GM12801 (cell line): Measurements from ENCODE around the gene GPC4.

Experiments
- CTCF ChIP-seq: IDR thresholded peaks from one replicate; pipeline ENCODE4 v1.5.1; 2011; ENCODE audit warnings: control low read depth; ENCODE audit not compliant: insufficient read length; ENCODE audit errors: extremely low read depth

The GPC4 gene

DNA sequence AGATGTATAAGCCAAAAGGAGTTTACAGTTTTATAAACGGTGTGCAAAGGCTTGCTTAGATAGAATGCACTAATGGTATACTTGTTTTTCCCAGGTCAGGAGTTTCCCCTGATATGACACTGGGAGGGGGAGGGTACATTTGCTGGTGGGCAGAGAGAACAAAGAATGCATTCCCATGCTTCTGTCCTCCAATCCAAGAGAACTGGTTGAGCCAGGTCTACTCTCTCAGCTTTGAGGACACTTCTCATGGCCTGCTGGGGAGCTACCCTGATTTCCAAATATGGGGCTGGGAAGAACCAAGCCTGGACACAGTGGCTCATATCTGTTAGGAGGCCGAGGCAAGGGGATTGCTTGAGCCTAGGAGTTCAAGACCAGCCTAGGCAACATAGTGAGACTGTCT, 3.3 kb upstream of the GPC4 start:
- no peak for TF ChIP-seq CTCF

DNA sequence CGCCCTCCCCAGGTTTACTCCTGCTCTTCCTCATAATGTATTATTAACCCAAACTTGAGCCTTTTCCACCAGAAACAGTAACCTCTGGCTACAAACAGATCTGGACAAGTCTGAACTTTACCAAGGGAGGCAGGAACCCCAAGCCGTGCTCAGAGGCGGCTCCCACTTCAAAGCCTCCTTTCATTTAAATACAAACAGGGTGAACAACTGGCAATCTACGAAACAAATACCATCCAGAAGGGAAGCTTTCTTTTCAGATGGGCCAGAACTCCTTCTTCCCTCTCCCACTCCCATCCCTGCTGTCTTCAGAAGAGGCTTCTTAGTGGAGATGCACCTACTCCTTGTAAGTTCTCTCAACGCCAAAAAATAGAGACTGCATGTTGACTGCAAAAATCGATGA, 2.1 kb upstream of the GPC4 start:
- no peak for TF ChIP-seq CTCF

DNA sequence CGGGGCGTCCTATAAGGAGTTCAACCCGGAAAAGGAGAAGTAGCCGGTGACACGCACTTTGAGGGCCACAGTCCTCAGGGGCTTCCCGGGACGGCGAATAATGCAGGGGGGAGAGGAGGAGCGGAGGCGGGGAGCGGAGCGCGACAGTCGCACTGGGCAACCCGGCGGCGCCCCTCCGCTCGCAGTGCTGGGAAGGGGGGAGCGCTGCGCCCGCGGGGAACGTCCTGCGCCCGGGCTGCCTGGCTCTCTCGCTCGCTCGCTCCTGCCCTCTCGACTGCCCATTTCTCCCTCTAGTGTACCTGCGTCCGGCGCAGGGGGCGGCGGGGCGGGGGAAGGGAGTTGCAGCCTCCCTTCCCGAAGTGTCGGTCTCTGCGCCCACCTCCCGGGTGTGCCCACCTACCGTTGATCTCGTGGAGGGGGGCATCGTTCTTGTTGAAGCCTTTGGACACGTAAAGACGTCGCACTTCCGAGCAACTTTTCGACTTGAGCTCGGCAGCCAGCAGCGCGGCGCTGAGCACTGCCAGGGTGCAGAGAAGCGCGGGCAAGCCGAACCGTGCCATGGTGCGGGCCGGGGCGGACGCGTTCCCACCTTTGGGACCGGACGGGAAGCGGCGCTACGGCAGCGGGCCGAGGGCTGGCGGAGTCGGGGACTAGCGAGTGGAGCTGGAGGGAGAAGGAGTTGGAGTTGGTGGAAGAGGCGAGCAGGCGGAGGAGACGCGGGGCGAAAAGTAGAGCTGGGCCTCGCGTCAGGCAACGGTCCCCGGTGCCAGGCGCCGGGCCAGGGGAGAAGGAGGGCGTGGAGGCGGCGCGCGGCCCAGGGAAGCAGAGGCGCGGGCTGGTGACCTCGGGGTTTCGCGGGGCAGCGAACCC, 648 bp downstream of the GPC4 start:
- no peak for TF ChIP-seq CTCF

- no peak for TF ChIP-seq CTCF
Observed at GRCh38 chrX:133413218-133413925, 1.9 kb downstream of the GPC4 start.

GRCh38 chrX:133412665-133413064, 2.6 kb downstream of the GPC4 start:
- no peak for TF ChIP-seq CTCF

DNA sequence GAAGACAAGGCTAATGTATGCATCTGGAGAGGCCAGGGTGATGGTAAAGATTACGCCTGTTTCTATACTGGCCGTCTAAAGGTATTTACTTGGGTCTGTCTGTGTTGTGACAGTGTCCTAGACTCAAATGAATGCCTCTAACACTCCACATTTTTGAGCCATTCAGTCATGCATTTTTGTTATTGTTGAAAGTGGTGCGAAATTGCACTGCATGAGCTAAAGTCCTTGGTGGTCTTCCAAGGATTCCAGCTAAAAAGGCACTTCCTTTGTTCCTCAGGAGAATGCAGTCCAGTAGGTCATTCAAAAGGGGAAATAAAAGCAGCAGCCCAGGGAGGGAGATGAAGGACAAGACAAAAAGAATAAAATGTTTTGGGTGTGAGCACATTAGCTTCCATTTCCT, 3.0 kb downstream of the GPC4 start:
- no peak for TF ChIP-seq CTCF

- TF ChIP-seq CTCF: no peak
Observed at GRCh38 chrX:133410550-133410949, 4.7 kb downstream of the GPC4 start.
